ENCODE data around the gene PXDN.

GRCh38 chr2:1633936-1634587, 110.3 kb downstream of the PXDN start:
- TF ChIP-seq CTCF (IDR thresholded peaks at IDR 0.05) (no peak), POLR2A (IDR thresholded peaks at IDR 0.05) (no peak)

All from stomach (tissue), 4 donors.